Stimulated activated naive B cell treated with anti-CD40 and anti-IgM and Interleukin-4, amounts not matched to agents 10 μg/mL and 1 μg/mL and 100 μg/mL, for 72 hours (primary cell): ENCODE measurements around the gene BIRC6.

ENCODE experiments used
- ATAC-seq, 2 donors: fragments of 150-1000 bp; cut with Tn5 transposase; replicated peaks; 2 replicates each; pipeline ENCODE4 v1.10.0; 2021; ENCODE audit warnings: moderate library complexity in 1 of 2
- DNase-seq: peaks from one replicate; pipeline ENCODE4 v3.0.0; 2021
- H3K27ac Mint-ChIP-seq: one replicate; pipeline ENCODE4 v1.8.0; 2022; ENCODE audit warnings: mild to moderate bottlenecking, mixed read lengths
- H3K27me3 Mint-ChIP-seq, 2 donors: one replicate each; pipeline ENCODE4 v1.8.0; 2022; ENCODE audit warnings: mixed read lengths in 2 of 2
- H3K36me3 Mint-ChIP-seq, 2 donors: one replicate each; pipeline ENCODE4 v1.8.0; 2022; ENCODE audit warnings: mixed read lengths in 2 of 2, mild to moderate bottlenecking in 1 of 2
- H3K4me1 Mint-ChIP-seq, 2 donors: one replicate each; pipeline ENCODE4 v1.8.0; 2022; ENCODE audit warnings: mixed read lengths in 2 of 2, mild to moderate bottlenecking in 1 of 2
- H3K4me3 Mint-ChIP-seq, 2 donors: one replicate each; pipeline ENCODE4 v1.8.0; 2022; ENCODE audit warnings: mild to moderate bottlenecking in 2 of 2, mixed read lengths in 2 of 2, moderate library complexity in 1 of 2
- H3K9me3 Mint-ChIP-seq, 2 donors: one replicate each; pipeline ENCODE4 v1.8.0; 2022; ENCODE audit warnings: mixed read lengths in 2 of 2, mild to moderate bottlenecking in 1 of 2

BIRC6 gene

DNA sequence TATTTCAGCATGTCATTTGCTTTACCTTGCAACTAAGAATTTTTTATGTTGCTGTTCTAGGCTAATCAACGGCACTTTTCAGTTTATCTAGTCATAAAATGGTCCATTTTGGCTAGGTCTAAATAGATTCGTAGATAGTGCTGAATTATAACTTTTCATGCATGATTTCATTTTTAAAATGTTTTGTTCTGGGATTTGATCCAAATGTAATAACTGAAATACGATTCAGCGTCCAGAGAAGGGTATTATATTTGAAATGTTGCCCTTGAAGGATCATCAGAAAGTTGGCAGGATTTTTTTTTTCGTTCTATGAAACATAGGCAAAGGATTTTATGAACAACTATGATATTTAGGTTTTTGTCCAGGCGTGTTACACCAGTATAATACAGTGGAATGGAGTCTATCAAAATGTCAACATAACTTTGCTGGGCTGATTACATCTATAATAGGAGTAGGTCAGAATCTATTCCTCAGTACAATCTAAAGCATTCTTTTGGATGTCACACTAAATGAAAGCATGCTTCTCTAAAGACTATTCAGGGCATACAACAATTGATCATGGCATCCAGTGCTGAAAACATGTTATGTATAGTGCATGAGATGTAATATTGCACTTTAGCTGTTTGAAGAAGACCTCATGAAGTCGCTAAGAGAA is 295.9 kb downstream of the BIRC6 start:
- ATAC-seq (no peak), DNase-seq (no peak)
- H3K27ac Mint-ChIP-seq, result no peak overlapping the region
- no peaks in the 10 kb centered on the region for H3K27me3 Mint-ChIP-seq
- H3K36me3 Mint-ChIP-seq, result peaks cover 32 to 57% of the 10 kb centered on the region in 2 donors
- no peak overlapping the region for H3K4me3 Mint-ChIP-seq
- H3K4me1 Mint-ChIP-seq, result peaks cover 0 to 3% of the 10 kb centered on the region in 2 donors
- H3K9me3 Mint-ChIP-seq, result no peaks in the 10 kb centered on the region

GRCh38 chr2:32656069-32656468 is 299.2 kb downstream of the BIRC6 start:
- Mint-ChIP-seq H3K27ac (no peak overlapping the region), H3K4me1 (peaks cover under 1 to 5% of the 10 kb centered on the region in 2 donors), H3K36me3 (peaks cover 41 to 65% of the 10 kb centered on the region in 2 donors), H3K4me3 (no peak overlapping the region), H3K9me3 (no peaks in the 10 kb centered on the region), H3K27me3 (no peaks in the 10 kb centered on the region)
- ATAC-seq (no peak), DNase-seq (no peak)

- Mint-ChIP-seq H3K27me3 (no peaks in the 10 kb centered on the region), H3K36me3 (peaks cover 30 to 54% of the 10 kb centered on the region in 2 donors)
Measured at GRCh38 chr2:32663864-32664263, 307.0 kb downstream of the BIRC6 start.

GRCh38 chr2:32666704-32667103 is 309.9 kb downstream of the BIRC6 start:
- H3K27ac Mint-ChIP-seq, result no peak overlapping the region
- no peaks in the 10 kb centered on the region for H3K9me3 Mint-ChIP-seq
- ATAC-seq (no peak), DNase-seq (no peak)
- peaks cover 12 to 48% of the 10 kb centered on the region in 2 donors for H3K36me3 Mint-ChIP-seq
- H3K4me3 Mint-ChIP-seq, result no peak overlapping the region
- no peaks in the 10 kb centered on the region for H3K27me3 Mint-ChIP-seq
- peaks cover 2 to 4% of the 10 kb centered on the region in 2 donors for H3K4me1 Mint-ChIP-seq

More at GRCh38 chr2:32663864-32664263, 307.0 kb downstream of the BIRC6 start:
- no peaks in the 10 kb centered on the region for H3K9me3 Mint-ChIP-seq
- no peak for ATAC-seq
- DNase-seq, result no peak
- no peak overlapping the region for H3K4me3 Mint-ChIP-seq
- peaks cover 7 to 14% of the 10 kb centered on the region in 2 donors for H3K4me1 Mint-ChIP-seq
- no peak overlapping the region for H3K27ac Mint-ChIP-seq

DNA sequence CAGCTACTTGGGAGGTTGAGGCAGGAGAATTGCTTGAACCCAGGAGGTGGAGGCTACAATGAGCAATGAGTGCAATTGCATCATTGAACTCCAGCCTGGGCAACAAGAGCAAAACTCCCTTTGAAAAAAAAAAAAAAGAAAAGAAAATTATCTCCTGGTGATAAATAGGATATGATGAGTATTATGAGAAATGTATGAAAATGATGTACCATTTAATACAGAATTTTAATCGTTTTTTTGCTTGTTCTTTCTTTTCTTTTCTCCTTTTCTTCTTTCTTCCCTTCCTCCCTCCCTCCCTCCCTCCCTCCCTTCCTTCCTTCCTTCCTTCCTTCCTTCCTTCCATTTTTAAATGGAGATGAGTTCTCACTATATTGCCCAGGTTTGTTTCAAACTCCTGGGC is 311.4 kb downstream of the BIRC6 start:
- Mint-ChIP-seq H3K9me3 (no peaks in the 10 kb centered on the region), H3K36me3 (peaks cover 15 to 53% of the 10 kb centered on the region in 2 donors), H3K27ac (no peak overlapping the region), H3K4me1 (no peaks in the 10 kb centered on the region), H3K4me3 (no peak overlapping the region), H3K27me3 (no peaks in the 10 kb centered on the region)
- ATAC-seq (no peak), DNase-seq (no peak)
